ENCODE results near the gene USP15. TPM values are rescaled to one million over a fixed set of nuclear protein-coding genes. Genes with fewer than 3 reads are reported as not detected.

The USP15 gene
- total RNA-seq, 4 donors from 2014 or later = 55.8 to 90.8 (median 67.2) TPM

DNA sequence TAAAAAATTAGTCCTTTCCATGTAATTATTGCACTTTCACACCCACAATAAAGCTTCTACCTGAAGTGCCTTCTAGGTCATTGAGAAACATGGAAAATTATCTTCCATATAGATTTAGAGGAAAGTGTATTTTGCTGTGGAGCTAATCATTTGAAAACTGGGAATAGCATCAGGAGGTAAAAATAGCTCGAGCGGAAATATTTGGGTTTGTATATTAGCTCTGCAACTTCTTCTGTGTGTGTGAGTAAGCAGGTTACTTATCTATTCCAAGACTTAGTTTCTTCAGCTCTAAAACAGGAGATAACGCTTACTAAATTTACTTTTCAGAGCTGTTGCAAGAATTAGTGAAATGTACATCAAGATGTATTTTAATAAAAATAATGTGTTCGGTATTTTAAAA lies 111.5 kb downstream of the USP15 start:
- no peak overlapping the region for H3K4me3 ChIP-seq (ENCODE audit: low read depth, poor library complexity, severe bottlenecking)
- DNase-seq (ENCODE audit: low spot score in 2 of 2) = no peak
- intact Hi-C loops (cut with DNase I; ENCODE audit: low total_unique reads) = no loop called here
- WGBS, 2 donors = 83 to 91% methylated on average over 4 of the region's 4 CpGs
- no peak for TF ChIP-seq POLR2A (IDR thresholded peaks at IDR 0.05)
- TF ChIP-seq, protein P1, sequence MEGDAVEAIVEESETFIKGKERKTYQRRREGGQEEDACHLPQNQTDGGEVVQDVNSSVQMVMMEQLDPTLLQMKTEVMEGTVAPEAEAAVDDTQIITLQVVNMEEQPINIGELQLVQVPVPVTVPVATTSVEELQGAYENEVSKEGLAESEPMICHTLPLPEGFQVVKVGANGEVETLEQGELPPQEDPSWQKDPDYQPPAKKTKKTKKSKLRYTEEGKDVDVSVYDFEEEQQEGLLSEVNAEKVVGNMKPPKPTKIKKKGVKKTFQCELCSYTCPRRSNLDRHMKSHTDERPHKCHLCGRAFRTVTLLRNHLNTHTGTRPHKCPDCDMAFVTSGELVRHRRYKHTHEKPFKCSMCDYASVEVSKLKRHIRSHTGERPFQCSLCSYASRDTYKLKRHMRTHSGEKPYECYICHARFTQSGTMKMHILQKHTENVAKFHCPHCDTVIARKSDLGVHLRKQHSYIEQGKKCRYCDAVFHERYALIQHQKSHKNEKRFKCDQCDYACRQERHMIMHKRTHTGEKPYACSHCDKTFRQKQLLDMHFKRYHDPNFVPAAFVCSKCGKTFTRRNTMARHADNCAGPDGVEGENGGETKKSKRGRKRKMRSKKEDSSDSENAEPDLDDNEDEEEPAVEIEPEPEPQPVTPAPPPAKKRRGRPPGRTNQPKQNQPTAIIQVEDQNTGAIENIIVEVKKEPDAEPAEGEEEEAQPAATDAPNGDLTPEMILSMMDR (IDR thresholded peaks at IDR 0.05) = no peak

DNA sequence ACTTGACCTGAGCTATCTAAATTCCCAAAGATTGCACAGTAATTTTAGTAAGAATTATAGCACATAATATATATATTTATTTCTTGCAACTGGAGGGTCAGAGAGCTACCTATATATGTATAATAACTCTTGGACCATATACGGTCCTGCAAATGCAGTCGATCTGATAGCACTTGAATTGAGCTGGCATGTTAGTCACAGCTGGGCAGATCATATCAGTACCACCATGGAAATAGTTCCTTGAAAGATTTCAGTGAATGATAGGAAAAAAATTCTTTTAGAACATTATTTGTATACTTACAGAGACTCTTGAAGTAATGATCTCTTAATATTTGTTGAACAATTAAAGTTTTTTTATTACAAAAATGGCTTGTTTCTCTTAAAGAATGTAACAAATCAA lies 111.9 kb downstream of the USP15 start:
- no peak for DNase-seq (ENCODE audit: low spot score in 2 of 2)
- intact Hi-C loops (cut with DNase I; ENCODE audit: low total_unique reads) = no loop called here
- 48 to 76% methylated on average over 2 of the region's 2 CpGs for WGBS, 2 donors
- TF ChIP-seq, protein P1 (IDR thresholded peaks at IDR 0.05) = no peak
- TF ChIP-seq POLR2A (IDR thresholded peaks at IDR 0.05) = no peak
- no peak overlapping the region for H3K4me3 ChIP-seq (ENCODE audit: low read depth, poor library complexity, severe bottlenecking)

DNA sequence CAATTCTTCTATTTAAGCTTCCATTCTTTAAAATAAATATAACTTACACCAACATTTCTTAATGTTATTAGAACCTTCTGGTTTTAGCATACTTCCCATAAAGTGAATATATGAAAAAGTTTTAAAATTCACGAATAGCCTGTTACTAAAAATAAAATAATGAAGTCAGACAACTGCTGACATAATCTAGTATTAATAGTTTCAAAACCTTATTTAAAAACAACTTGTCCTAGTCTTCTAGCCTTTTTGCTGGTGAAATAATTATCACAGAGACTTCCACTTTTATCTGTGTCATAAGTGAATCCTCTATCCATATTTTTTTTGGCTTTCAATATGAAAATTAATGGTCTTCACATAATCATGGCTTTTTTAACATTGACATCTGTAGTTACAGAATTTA lies 112.6 kb downstream of the USP15 start:
- H3K4me3 ChIP-seq (ENCODE audit: low read depth, poor library complexity, severe bottlenecking) = no peak overlapping the region
- WGBS, 2 donors = 33 to 43% methylated on average over 1 of the region's 1 CpG
- no peak for DNase-seq (ENCODE audit: low spot score in 2 of 2)
- TF ChIP-seq POLR2A (IDR thresholded peaks at IDR 0.05) = no peak
- TF ChIP-seq, protein P1 (IDR thresholded peaks at IDR 0.05) = no peak
- intact Hi-C loops (cut with DNase I; ENCODE audit: low total_unique reads) = no loop called here

DNA sequence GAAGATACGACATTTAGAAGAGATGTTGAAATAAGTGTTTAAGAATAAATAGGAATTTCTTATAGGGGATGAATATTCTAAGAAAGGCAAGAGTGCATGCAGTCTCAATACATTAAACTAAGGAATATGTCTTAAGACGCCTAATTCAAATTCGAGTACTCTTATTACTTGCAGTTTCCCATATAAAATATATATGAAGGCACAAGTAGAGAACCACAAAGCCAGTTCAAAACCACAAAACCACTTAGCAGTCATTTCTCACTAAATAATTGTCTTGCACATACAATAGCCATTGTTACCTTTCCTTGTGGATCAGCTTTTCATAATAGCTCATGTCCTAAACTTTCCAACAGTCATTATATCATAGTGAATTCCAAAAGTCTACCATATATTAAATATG lies 115.4 kb downstream of the USP15 start:
- intact Hi-C loops (cut with DNase I; ENCODE audit: low total_unique reads) = no loop called here
- 91 to 93% methylated on average over 3 of the region's 3 CpGs for WGBS, 2 donors
- H3K4me3 ChIP-seq (ENCODE audit: low read depth, poor library complexity, severe bottlenecking) = no peak overlapping the region
- no peak for TF ChIP-seq POLR2A (IDR thresholded peaks at IDR 0.05)
- TF ChIP-seq, protein P1 (IDR thresholded peaks at IDR 0.05) = no peak
- DNase-seq (ENCODE audit: low spot score in 2 of 2) = no peak

DNA sequence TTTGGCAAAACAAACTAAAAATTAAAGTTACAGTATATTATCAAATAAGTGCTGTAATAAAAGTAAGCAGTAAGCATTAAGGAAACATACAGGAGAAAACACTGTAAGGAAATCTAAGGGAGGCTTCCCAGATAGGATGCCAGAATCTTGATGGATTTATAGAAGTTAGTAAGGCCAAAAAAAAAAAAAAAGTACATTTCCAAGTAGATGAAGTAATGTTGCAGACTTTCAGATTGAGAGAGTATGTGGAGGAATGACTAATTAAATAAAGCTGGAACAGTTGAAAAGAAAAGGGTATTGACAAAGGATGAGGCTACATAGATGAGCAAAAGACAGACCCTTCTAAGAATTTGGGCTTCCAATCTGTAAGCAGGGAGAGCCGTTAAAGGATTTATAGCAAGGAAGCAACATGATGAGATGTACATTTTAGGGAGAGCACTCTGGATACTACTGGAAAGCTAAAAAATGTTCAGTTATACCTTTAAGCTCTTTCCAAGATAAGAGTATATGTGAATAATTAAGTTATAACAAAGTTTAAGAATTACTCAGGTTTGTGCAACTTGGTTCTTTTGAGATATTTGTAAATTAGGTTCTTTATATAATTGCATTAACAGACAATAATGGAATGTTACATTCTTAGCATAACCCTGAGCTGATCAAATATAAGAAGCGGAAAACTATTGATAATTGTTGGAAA lies 119.0 kb downstream of the USP15 start:
- 81 to 82% methylated on average over 2 of the region's 2 CpGs for WGBS, 2 donors
- intact Hi-C loops (cut with DNase I; ENCODE audit: low total_unique reads) = no loop called here

More for the DNA sequence above, 119.0 kb downstream of the USP15 start:
- H3K4me3 ChIP-seq (ENCODE audit: low read depth, poor library complexity, severe bottlenecking) = no peak overlapping the region
- no peak for DNase-seq (ENCODE audit: low spot score in 2 of 2)
- TF ChIP-seq, protein P1 (IDR thresholded peaks at IDR 0.05) = no peak
- no peak for TF ChIP-seq POLR2A (IDR thresholded peaks at IDR 0.05)

Data from lower leg skin (tissue), 4 donors.